K562 (cell line): Measurements from ENCODE around the gene PAM. TPM values are rescaled to one million over a fixed set of nuclear protein-coding genes. Genes with fewer than 3 reads are reported as not detected.

Experiments
- ATAC-seq: fragments of 200-7000 bp; cut with Tn5 transposase; 3 replicates; pipeline ENCODE4 v1.9.1; 2020; ENCODE audit warnings: moderate library complexity
- BruUV-seq: library from RNA; stranded (reverse); fragments of 400-500 nt; replicated peaks from 2 replicates; lab custom pipeline; 2021; lab: Mats Ljungman, UMichigan
- CTCF ChIA-PET: fragments of 300-600 bp; formaldehyde crosslinking; extraction: SDS; loops from one replicate; lab custom pipeline; 2021; ENCODE audit warnings: low intra/inter-chr PET ratio; lab: Yijun Ruan, JAX
- POLR2A ChIA-PET: fragments of 300-600, 350-650 bp; sonication (Branson Sonifier 250); formaldehyde crosslinking; extraction: SDS; loops from one replicate; lab custom pipeline; 2021; ENCODE audit warnings: antibody characterized with exemption, inconsistent platforms; lab: Yijun Ruan, JAX
- DNase-seq, 4 experiments: peaks; one replicate each; pipeline versions ENCODE4 v3.0.0 to v3.0.0-alpha.2; 2011 to 2018; ENCODE audit warnings: low spot score in 3 of 4, mixed read lengths in 3 of 4; ENCODE audit errors: extremely low read depth in 1 of 4
- FAIRE-seq: peaks from 2 replicates; lab custom pipeline; 2011; peaks lifted over from hg19 to GRCh38; lab: Jason Lieb, UNC
- H2AFZ ChIP-seq: 2 replicates; pipeline ENCODE4 v1.6.0; 2011; ENCODE audit warnings: low read depth, low read length, control low read depth, inconsistent platforms
- H3K27ac ChIP-seq: fragments of 200-600 bp; 3 replicates; pipeline ENCODE4 v1.8.0; 2011; ENCODE audit warnings: low read depth, mild to moderate bottlenecking, control low read depth, inconsistent platforms, low read length, moderate library complexity, mixed read lengths; ENCODE audit errors: extremely low read depth
- H3K27me3 ChIP-seq, 2 experiments: fragments of 300-600 bp in 1 of 2; 2 replicates in 1 of 2; 3 replicates in 1 of 2; pipeline versions ENCODE4 v1.6.0 to v1.8.0; 2011; ENCODE audit warnings: inconsistent platforms in 2 of 2, low read length in 2 of 2, mild to moderate bottlenecking in 1 of 2, mixed read lengths in 1 of 2, moderate library complexity in 1 of 2; ENCODE audit not compliant: control insufficient read depth in 2 of 2, insufficient read depth in 2 of 2
- H3K36me3 ChIP-seq: fragments of 300-600 bp; 3 replicates; pipeline ENCODE4 v1.8.0; 2011; ENCODE audit warnings: mild to moderate bottlenecking, low read length, inconsistent platforms; ENCODE audit not compliant: control insufficient read depth, insufficient read depth
- H3K4me1 ChIP-seq, 2 experiments: fragments of 200-600 bp in 1 of 2; replicated peaks in 1 of 2; 2 replicates in 1 of 2; 3 replicates in 1 of 2; pipeline versions ENCODE4 v1.5.1 to v1.8.0; 2011; ENCODE audit warnings: inconsistent platforms in 2 of 2, low read length in 2 of 2, mild to moderate bottlenecking in 1 of 2, mixed read lengths in 1 of 2, moderate library complexity in 1 of 2; ENCODE audit not compliant: control insufficient read depth in 2 of 2, insufficient read depth in 2 of 2
- H3K4me2 ChIP-seq: 2 replicates; pipeline ENCODE4 v1.6.1; 2011; ENCODE audit warnings: low read length, control low read depth, inconsistent platforms, mixed read lengths; ENCODE audit not compliant: insufficient read depth
- H3K4me3 ChIP-seq: fragments of 200-600 bp; sonication (generic), shearing (Covaris generic); 2 replicates; pipeline ENCODE4 v1.5.1; 2016; ENCODE audit warnings: control low read depth, inconsistent platforms
- H3K79me2 ChIP-seq: fragments of 200-600 bp; 3 replicates; pipeline ENCODE4 v1.8.0; 2011; ENCODE audit warnings: low read length, inconsistent platforms; ENCODE audit not compliant: control insufficient read depth, insufficient read depth
- H3K9ac ChIP-seq, 2 experiments: 2 replicates each; pipeline versions ENCODE4 v1.6.0 to v1.6.1; 2011; ENCODE audit warnings: low read depth in 2 of 2, low read length in 2 of 2, control low read depth in 1 of 2, inconsistent platforms in 1 of 2, mild to moderate bottlenecking in 1 of 2, mixed read lengths in 1 of 2; ENCODE audit not compliant: insufficient read depth in 1 of 2
- H3K9me1 ChIP-seq: one replicate; pipeline ENCODE4 v1.6.0; 2011; ENCODE audit warnings: inconsistent platforms, mild to moderate bottlenecking, low read length, moderate library complexity; ENCODE audit not compliant: control insufficient read depth, insufficient read depth
- H3K9me3 ChIP-seq: replicated peaks from 2 replicates; pipeline ENCODE4 v1.5.1; 2011; ENCODE audit warnings: low read depth, low read length, inconsistent platforms; ENCODE audit not compliant: control insufficient read depth, insufficient read depth
- H4K20me1 ChIP-seq: replicated peaks from 2 replicates; pipeline ENCODE4 v1.6.1; 2011; ENCODE audit warnings: low read length, inconsistent platforms, mixed read lengths; ENCODE audit not compliant: control insufficient read depth, insufficient read depth
- GTF3C2 ChIP-seq: IDR thresholded peaks from 3 replicates; pipeline ENCODE4 v1.6.1; 2011; ENCODE audit warnings: borderline replicate concordance, mild to moderate bottlenecking, moderate library complexity; ENCODE audit not compliant: insufficient read length; ENCODE audit errors: extremely low read depth
- NCOR1 ChIP-seq: fragments of 450-650 bp; IDR thresholded peaks from 2 replicates; pipeline ENCODE4 v1.6.1; 2016; ENCODE audit warnings: mild to moderate bottlenecking, moderate library complexity
- ZNF41 ChIP-seq: fragments of 250-450 bp; sonication (Bioruptor Pico); conservative IDR thresholded peaks from 2 replicates; pipeline ENCODE4 v1.4.0; 2020; ENCODE audit warnings: mild to moderate bottlenecking
- WGBS: fragments of 100-300 bp; shearing (Covaris generic); methylation state at CpG from one replicate; pipeline ENCODE4 v1.1.6; 2016; ENCODE audit warnings: low coverage, mixed read lengths; ENCODE audit not compliant: insufficient coverage; ENCODE audit errors: missing lambda C conversion rate; 5-methylcytosine and 5-hydroxymethylcytosine counted together
- in situ Hi-C: fragments of 300-500 bp; cut with MboI; formaldehyde crosslinking; loops from 4 replicates; pipeline ENCODE4 v1.15.0; 2018; ENCODE audit warnings: inconsistent platforms, mixed read lengths
- intact Hi-C: fragments of 100-400 bp; cut with micrococcal nuclease; formaldehyde crosslinking; loops from 2 replicates; pipeline ENCODE4 v1.14.2; 2022
- polyA plus RNA-seq, 8 experiments: library from polyadenylated mRNA; depleted of rRNA in 4 of 8; stranded (reverse) in 5 of 8; unstranded in 3 of 8; fragments of >200 nt; fragmentation: Nextera tagmentation in 2 of 8; fragmentation: Illumina TruSeq in 1 of 8; extraction: Ambion mirVana in 2 of 8; extraction: Trizol in 1 of 8; gene quantifications; 2 replicates each; pipeline versions ENCODE4 v1.2.1 to v1.2.3, GENCODE V29; 2011 to 2014; ENCODE audit warnings: inconsistent platforms in 1 of 8, missing spikeins in 1 of 8
- total RNA-seq, 7 experiments: library from RNA; depleted of rRNA in 6 of 7; stranded (reverse); fragments of >200 nt in 6 of 7; fragmentation: Illumina TruSeq in 2 of 7; extraction: Trizol in 2 of 7; gene quantifications; 2 replicates each; pipeline versions ENCODE4 v1.2.1 to v1.2.3, GENCODE V29; 2011 to 2021; ENCODE audit warnings: low replicate concordance in 1 of 7

Gene PAM
- total and polyA plus RNA-seq, 9 of the 15 experiments (the other 6 are each of a cell fraction or from before 2014, with no cell fraction given) = 0.39 to 3.1 (median 0.77) TPM

GRCh38 chr5:103006921-103007320 is 251.8 kb downstream of the PAM start:
- DNase-seq = no peak
- BruUV-seq = no TSS peak
- Histone ChIP-seq H3K27ac (no peak overlapping the region), H3K9me3 (no peaks in the 10 kb centered on the region), H3K27me3 (no peaks in the 10 kb centered on the region), H3K4me3 (no peak overlapping the region), H3K4me2 (no peak overlapping the region), H2AFZ (no peak overlapping the region), H3K9me1 (no peaks in the 10 kb centered on the region), H3K36me3 (no peaks in the 10 kb centered on the region), H3K9ac (no peak overlapping the region), H3K79me2 (no peaks in the 10 kb centered on the region), H4K20me1 (no peaks in the 10 kb centered on the region), H3K4me1 (no peaks in the 10 kb centered on the region)
- ChIA-PET CTCF (no interaction called here), POLR2A (no interaction called here)
- no peak for ATAC-seq
- intact Hi-C loops = no loop called here
- in situ Hi-C loops = no loop called here
- FAIRE-seq = no peak
- WGBS = 0% methylated on average over 1 of the region's 1 CpG
- TF ChIP-seq ZNF41 (CRISPR knock-in tag) = no peak
- no peak for TF ChIP-seq NCOR1
- TF ChIP-seq GTF3C2 = no peak
